GM12873 (cell line): Measurements from ENCODE around the gene ASB6.

Experiments used
- TF ChIP-seq, protein P1 (sequence below): IDR thresholded peaks from 2 replicates; pipeline ENCODE4 v1.5.1; 2012; ENCODE audit warnings: low read depth, mild to moderate bottlenecking, moderate library complexity, low read length, control low read depth; ENCODE audit not compliant: insufficient read depth; ENCODE audit errors: missing control alignments

The ASB6 gene

GRCh38 chr9:129635099-129636065 lies 6.6 kb downstream of the ASB6 start:
- TF ChIP-seq, protein P1, sequence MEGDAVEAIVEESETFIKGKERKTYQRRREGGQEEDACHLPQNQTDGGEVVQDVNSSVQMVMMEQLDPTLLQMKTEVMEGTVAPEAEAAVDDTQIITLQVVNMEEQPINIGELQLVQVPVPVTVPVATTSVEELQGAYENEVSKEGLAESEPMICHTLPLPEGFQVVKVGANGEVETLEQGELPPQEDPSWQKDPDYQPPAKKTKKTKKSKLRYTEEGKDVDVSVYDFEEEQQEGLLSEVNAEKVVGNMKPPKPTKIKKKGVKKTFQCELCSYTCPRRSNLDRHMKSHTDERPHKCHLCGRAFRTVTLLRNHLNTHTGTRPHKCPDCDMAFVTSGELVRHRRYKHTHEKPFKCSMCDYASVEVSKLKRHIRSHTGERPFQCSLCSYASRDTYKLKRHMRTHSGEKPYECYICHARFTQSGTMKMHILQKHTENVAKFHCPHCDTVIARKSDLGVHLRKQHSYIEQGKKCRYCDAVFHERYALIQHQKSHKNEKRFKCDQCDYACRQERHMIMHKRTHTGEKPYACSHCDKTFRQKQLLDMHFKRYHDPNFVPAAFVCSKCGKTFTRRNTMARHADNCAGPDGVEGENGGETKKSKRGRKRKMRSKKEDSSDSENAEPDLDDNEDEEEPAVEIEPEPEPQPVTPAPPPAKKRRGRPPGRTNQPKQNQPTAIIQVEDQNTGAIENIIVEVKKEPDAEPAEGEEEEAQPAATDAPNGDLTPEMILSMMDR, result no peak

DNA sequence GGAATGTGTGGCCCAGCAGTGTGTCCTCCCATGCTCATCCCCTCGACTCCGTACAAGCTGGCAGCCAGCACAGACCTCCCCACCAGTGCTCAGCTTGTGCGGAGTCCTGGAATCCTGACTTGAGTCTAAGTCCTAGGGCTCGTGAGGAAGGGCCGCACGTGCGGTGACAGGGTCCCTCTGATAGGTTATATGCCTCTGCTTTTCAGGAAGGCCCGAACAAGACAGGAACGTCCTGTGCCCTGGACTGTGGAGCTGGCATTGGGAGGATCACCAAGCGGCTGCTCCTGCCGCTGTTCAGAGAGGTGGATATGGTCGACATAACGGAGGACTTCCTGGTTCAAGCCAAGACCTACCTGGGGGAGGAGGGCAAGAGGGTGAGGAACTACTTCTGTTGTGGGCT lies 8.1 kb downstream of the ASB6 start:
- TF ChIP-seq, protein P1, result no peak

- TF ChIP-seq, protein P1, result no peak
These were observed 8.7 kb downstream of the ASB6 start for GRCh38 chr9:129633207-129633606.

- TF ChIP-seq, protein P1, result no peak
These were observed 9.5 kb downstream of the ASB6 start for GRCh38 chr9:129632460-129632859.

DNA sequence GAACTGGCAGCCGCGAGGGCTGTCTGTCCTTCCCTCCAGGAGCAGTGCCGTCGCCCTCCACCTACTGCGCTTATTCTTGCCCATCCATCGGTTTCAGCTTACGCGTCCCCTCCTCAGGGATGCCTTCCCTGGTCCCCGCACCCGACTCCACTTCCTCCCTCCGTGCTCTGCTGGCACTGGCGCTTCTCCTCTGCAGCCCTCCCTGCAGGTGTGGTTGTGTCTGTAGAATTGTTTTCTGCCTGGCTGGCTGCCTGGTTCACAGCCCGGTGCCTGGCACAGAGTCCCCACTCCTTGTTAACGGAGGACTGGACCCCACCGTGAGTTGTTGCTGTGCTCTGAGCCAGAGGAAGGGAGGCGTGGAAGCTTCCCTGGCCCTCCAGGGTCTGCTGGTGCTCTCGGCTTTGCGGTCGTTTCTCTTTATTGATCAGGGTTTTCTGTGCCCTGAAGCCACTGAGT lies 10.2 kb downstream of the ASB6 start:
- TF ChIP-seq, protein P1, result no peak

DNA sequence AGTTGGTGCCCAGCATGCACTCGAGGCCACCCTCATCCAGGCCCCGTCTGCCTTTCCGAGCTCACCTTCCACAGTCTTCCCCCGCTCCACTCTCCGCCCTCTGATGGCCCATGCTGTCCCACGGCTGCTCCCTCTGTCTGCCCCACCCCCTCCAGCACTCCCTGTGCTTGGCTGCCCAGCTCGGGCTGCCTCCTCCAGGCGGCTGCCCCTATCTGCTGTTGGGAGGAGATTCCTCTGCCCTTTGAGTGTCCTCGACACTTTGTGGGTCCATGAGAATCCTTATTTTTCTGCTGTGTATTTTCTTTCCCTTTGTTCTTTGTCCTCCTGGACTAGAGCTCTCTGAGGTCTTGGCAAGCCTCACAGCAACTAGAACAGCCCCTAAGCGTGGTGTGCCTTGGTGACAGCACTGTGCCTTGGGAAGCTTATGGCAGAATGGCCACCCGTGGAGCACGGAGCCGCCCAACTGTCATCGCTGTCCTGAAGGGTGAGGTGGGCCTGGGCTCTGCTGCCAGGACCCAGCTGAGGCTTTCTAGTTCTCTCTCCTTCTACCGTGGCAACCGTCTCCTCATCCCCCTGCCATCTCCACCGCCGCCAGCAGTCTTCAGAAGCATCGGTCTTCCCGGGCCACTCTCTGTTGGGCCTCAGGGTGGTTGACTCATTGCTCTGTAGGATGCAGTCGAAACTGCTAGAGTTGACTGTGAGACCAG lies 10.8 kb downstream of the ASB6 start:
- TF ChIP-seq, protein P1, result no peak

DNA sequence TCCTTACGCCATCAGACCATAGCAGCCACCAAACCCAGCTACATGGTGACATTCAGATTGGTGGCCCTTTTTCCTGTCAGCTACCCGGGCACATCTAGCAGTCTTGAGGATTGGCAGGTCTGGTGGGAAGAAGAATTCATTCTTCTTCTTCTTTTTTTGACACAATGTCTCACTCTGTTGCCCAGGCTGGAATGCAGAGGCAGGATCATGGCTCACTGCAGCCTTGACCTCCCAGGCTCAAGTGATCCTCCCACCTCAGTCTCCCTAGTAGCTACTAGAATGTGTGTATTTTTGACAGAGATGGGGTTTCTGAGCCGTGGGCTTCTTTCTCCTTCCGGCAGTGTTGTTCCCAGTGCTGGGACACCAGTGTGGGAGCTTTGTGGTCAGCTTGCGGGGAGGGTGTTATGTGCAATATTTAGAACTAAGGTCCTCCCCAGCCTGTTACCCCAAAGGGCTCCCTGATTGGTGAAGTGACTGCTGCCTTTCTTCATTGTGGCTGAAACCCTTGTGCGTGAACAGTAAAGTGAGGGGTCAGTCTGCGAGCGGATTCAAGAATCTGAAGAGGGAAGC lies 12.6 kb downstream of the ASB6 start:
- TF ChIP-seq, protein P1, result no peak
